ENCODE data around the gene MAP2.

DNA sequence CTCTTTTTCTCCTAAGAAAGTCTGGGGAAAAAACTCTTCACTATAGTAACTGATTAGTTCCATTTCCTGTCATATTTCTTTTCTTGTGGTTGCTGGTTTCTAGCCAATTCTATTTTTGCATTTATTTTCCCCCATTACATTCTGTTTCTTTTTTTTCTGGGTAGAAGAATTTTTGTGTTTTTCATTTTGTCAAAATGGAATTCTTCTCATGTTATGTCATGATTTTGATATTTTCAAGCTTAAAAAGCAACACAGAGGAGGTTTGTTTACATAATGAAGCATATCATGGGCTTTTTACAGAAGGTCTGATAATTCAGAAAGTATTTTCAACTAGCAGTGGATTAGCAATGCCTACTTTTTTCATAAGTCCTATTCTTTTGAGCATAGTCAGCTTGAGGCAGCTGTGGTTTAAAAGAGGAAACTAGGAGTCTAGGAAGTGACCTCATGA lies 102.0 kb downstream of the MAP2 start:
- no peak for TF ChIP-seq TCF7 (CRISPR knock-in tag; IDR thresholded peaks at IDR 0.05; ENCODE audit: low read depth)
- TF ChIP-seq CTCF (IDR thresholded peaks at IDR 0.05): no peak
- no peak for TF ChIP-seq MAX (CRISPR knock-in tag; IDR thresholded peaks at IDR 0.05)
- TF ChIP-seq ZNF512 (CRISPR knock-in tag; IDR thresholded peaks at IDR 0.05; ENCODE audit: borderline replicate concordance): no peak
- no peak for TF ChIP-seq ZNF317 (CRISPR knock-in tag; IDR thresholded peaks at IDR 0.05; ENCODE audit: borderline replicate concordance, low read depth)
- TF ChIP-seq ATF2 (CRISPR knock-in tag; IDR thresholded peaks at IDR 0.05; ENCODE audit: borderline replicate concordance, low read depth): no peak
